RPMI8226 (cell line): ENCODE results near the gene POLR2L.

Experiments used
- DNase-seq: peaks from one replicate; pipeline ENCODE4 v3.0.0-alpha.2; 2015

Gene POLR2L

DNA sequence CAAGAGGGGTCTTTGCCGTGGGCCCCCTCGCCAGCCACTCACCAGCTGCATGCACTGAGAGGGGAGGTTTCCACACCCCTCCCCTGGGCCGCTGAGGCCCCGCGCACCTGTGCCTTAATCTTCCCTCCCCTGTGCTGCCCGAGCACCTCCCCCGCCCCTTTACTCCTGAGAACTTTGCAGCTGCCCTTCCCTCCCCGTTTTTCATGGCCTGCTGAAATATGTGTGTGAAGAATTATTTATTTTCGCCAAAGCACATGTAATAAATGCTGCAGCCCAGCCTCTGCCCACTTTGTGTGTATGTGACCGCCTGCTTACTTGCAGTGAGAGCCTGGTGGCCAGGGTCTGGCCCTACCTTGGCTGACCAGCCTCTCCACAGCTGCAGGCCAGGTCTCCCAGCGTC, 17.4 kb downstream of the POLR2L start:
- DNase-seq, result no peak

DNA sequence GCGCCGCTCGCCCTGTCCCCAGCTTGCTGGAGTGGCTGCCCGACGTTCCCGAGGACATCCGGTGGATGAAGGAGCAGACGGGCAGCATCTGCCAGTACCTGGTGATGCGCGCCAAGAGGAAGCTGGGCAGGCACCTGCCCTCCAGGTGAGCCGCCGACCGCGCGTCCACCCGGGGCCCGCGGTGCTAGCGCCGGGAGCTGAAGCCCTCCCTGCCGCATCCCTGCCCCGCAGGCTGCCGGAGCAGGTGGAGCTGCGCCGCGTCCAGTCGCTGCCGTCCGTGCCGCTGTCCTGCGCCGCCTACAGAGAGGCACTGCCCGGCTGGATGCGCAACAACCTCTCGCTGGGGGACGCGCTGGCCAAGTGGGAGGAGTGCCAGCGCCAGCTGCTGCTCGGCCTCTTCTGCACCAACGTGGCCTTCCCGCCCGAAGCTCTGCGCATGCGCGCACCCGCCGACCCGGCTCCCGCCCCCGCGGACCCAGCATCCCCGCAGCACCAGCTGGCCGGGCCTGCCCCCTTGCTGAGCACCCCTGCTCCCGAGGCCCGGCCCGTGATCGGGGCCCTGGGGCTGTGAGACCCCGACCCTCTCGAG, 17.9 kb downstream of the POLR2L start:
- no peak for DNase-seq

GRCh38 chr11:823441-824291, 18.7 kb downstream of the POLR2L start:
- DNase-seq, result no peak

DNA sequence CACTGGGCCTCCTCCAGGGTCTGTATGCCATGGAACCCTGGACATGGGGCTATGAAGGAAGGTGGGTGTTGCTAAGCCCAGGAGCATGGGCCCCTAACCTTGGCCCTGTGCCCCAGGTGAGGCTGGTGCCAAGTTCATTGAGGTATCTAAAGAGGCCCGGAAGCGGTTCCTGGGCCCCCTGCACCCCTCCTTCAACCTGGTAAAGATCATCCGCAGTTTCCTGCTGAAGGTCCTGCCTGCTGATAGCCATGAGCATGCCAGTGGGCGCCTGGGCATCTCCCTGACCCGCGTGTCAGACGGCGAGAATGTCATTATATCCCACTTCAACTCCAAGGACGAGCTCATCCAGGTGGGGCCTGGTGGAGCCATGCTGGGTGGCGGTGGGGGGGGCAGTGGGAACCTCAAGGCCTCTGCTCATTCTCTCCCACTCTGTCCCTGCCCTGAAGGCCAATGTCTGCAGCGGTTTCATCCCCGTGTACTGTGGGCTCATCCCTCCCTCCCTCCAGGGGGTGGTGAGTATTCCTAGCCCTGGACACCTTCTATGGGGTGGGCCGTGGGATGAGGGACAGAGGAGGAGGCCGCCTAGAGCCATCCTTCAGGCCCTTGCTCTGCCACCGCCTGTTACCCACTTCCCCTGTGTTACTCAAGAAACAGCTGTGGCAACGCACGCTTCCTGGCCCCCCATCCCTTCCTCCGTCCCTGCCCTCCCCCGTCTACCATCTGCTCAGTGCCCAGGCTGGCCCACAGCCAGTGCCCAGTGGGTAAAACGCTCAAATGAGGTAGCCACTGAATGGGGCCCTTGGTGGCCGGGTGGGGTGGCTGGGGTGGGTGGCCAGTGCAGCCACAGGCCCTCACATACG, 20.6 kb downstream of the POLR2L start:
- DNase-seq, result no peak

DNA sequence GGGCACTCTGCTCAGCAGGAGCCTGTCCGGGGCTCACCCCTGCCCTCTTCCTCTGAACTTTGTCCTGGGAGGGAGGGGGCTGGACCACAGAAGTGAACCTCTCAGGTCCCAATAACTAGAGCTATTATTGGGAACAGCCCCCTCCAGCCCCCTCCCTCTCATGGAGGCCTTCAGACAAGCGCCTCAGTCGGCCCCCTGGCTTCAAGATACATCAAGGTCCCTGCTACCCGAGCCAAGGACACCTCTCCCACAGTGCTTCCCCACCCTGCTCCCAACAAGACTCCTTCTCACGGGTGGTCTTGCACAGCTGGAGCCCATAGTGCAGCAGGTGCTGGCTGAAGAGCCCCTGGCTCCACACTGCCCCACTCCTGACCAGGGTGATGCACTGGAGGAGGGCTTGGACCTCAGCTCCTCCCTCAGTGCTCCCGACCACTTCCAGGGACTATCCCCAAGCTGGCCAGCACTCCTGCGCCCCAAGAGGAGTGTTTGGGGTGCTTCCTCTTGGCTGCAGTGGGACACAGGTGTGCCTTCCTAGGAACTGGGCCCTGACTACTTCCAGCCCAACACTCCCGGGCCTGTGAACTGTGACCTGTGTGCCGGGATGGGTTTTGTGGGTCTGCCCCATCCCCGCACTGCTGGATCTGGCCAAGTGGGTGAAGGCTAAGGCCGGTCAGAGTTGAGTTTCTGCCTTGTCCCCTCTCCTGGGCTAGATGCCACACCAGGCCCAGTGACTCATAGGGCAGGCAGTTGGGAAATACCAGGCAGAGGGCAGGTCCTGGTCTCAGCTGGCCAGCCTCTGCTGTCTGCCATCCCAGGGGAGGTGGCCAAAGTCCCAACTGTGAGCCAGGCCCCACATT, 21.4 kb downstream of the POLR2L start:
- DNase-seq, result no peak

- DNase-seq, result peak; percentile 96
Measured at GRCh38 chr11:819943-820649, 22.2 kb downstream of the POLR2L start.

GRCh38 chr11:819129-819931, 23.0 kb downstream of the POLR2L start:
- peak; percentile 94 for DNase-seq

DNA sequence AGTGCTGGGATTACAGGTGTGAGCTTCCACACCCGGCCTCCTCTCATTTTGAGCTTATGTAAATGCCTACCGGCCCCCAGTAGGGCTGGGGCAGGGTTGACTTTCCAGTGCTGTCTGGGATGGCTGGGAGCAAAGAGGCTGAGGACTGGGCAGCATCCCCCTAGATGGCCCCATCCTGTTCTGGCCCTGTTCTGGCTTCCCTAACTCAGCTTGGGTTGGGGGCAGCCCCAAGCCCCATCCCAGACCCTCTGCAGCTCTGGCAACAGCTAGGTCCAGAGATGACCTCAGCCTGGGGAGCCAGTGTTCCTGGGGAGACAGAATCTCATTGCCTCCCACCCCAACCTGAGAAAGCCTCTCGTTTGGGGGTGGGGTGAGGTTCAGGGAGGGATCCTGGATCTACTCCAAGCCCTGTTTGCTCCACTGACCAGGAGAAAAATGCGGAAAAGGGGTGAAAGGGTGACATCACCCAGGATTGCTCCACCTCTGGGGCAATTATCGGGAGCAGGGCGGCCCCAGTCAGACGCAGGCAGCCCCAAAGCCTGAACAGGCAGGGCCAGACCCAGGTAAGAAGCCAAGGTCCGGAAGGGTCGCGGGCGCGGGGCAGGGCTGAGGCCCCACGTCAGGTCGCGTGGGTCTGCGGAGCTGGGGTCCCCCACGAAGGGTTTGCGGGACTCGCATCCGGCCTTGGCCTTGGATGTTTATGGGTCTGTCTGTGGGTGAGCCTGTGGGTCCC, 23.8 kb downstream of the POLR2L start, which contains the start of gene PNPLA2:
TSS of gene PNPLA2 (plus strand) at position 519 of the 733 bp plus-strand sequence. CDS start 805 bp downstream, outside the sequence.
- DNase-seq, result no peak

GRCh38 chr11:816433-816779, 25.9 kb downstream of the POLR2L start:
- no peak for DNase-seq

- no peak for DNase-seq
Measured at GRCh38 chr11:815675-816432, 26.5 kb downstream of the POLR2L start.

GRCh38 chr11:813456-814096, 28.8 kb downstream of the POLR2L start:
- DNase-seq, result no peak

- no peak for DNase-seq
Measured at GRCh38 chr11:813072-813455, 29.3 kb downstream of the POLR2L start.

- DNase-seq, result no peak
Measured at GRCh38 chr11:812390-812789, 29.9 kb downstream of the POLR2L start.

DNA sequence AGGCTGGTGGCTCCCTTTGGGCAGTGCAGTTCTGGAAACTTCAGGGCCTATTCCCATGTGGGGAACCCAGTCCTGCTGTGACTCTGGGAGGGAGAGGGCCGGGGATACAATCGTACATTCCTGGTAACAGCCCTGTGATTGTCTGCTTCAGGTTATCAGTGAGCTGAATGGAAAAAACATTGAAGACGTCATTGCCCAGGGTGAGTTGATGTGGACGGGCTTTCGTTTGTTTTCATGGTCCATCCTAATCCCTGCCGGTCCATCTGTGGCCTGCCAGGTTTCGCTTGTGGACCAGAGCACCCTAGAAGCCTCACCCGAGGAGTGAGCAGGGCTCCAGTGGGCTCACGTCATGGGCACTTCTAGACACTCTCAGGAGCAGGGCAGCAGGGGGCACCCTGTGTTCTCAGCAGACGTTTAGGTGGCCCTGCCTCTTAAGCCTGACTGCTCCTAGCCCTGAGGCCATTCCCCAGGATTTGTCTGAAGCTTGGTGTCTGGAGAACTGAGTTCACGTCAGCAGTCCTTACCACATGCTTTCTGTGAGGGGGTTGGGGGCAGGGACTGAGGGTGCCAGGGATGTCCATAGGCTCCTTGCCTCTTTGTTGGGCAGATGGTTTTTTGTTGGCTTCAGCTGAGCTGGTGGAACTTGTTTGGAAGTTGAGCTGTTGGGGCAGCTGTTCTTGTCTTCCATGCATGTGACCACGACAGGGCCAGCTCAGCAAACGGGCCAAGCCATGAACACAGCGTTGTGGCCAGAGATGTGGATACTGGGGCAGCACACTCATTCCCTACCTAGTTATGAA, 30.7 kb downstream of the POLR2L start:
- DNase-seq, result no peak

DNA sequence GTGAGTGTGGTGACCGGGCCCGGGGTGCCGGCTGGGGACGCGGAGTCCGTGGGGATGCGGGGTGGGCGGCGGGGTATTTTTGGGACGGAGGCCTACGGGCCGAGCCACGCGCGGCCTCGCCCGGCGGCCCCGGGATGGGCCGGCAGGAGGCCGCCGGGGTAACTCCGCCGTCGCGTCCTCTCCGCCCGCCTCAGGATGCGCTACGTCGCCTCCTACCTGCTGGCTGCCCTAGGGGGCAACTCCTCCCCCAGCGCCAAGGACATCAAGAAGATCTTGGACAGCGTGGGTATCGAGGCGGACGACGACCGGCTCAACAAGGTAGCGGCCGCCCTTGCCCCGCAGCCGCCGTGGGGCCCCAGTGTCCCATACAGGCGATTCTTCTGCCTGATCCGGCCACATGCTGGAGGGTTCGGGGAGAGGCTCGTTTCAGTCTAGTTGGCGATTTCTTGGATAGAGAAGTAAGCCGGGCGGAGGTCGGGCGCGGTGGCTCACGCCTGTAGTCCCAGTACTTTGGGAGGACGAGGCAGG, 32.2 kb downstream of the POLR2L start:
- DNase-seq, result no peak

DNA sequence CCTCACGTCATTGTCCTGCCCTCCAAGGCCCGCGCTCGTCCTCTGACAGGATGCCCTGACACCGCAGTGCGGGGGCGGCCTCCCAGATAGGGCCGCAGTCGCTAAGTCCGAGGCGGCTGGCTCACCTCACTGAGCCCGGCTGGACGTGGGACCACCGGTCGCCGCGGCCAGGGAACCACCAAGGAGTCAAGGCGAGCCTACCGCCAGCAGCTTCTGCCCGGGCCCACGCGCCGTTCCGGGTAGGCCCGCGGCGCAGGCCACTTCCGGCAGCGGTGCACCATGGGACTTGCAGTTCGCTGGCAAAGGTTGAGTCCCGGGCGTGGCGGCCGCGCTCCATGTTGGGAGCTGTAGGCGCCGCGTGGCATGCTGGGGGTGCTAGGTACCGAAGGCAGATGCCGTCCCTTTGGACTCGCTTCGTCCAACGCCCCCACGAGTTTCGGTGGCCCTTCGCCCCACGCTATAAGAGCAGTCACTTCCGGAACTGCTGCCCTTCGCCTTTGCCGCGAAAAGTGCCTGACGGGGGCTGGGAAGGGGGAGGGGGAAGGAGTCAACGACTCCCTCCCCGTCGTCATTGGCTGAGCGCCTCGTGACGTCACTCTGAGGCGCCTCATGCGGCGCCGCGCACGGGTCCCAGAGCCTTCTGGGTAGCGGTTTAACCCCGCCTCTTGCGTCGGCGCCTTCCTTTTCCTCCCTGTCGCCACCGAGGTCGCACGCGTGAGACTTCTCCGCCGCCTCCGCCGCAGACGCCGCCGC, 32.9 kb downstream of the POLR2L start, which contains the start of gene RPLP2:
TSS of gene RPLP2 (plus strand) at position 681 of the 753 bp plus-strand sequence. CDS start 268 bp downstream, outside the sequence.
- DNase-seq, result peak; percentile 98
